GM21515 (cell line): Measurements from ENCODE around the gene PNPLA8.
"Not testable (repeated sequence)": the region's sequence is repeated elsewhere in the genome, so short reads cannot be mapped to it uniquely, and the experiment has no call there.

Experiments
- ATAC-seq: cut with Tn5 transposase; IDR thresholded peaks from one replicate; pipeline ENCODE4 v1.9.1; 2021; ENCODE audit not compliant: unreplicated experiment

The PNPLA8 gene, protein sequence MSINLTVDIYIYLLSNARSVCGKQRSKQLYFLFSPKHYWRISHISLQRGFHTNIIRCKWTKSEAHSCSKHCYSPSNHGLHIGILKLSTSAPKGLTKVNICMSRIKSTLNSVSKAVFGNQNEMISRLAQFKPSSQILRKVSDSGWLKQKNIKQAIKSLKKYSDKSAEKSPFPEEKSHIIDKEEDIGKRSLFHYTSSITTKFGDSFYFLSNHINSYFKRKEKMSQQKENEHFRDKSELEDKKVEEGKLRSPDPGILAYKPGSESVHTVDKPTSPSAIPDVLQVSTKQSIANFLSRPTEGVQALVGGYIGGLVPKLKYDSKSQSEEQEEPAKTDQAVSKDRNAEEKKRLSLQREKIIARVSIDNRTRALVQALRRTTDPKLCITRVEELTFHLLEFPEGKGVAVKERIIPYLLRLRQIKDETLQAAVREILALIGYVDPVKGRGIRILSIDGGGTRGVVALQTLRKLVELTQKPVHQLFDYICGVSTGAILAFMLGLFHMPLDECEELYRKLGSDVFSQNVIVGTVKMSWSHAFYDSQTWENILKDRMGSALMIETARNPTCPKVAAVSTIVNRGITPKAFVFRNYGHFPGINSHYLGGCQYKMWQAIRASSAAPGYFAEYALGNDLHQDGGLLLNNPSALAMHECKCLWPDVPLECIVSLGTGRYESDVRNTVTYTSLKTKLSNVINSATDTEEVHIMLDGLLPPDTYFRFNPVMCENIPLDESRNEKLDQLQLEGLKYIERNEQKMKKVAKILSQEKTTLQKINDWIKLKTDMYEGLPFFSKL

GRCh38 chr7:108525985-108526767 is at the start of gene PNPLA8:
TSS of gene PNPLA8 (minus strand) at chr7:108526135. CDS start at chr7:108515491, 10,644 bp downstream.
- ATAC-seq, result peak; percentile 95

DNA sequence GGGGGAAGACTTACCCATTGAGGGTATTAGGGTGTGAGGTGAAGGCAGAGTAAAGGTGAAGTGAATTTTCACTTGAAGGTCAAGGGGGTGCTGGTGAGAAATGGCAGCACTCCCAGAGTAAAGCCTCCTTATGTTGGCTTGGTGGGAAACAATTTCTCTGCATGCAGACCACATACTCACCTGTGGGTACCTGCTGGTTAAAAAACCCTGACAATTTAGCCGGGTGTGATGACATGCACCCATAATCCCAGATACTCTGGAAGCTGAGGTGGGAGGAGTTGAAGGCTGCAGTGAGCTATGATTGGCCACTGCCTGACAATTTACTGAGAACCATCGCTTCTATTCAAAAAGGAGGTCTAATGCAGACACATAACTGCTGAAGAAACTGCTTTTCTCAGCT is 49.2 kb upstream of the PNPLA8 start:
- ATAC-seq, result no peak

DNA sequence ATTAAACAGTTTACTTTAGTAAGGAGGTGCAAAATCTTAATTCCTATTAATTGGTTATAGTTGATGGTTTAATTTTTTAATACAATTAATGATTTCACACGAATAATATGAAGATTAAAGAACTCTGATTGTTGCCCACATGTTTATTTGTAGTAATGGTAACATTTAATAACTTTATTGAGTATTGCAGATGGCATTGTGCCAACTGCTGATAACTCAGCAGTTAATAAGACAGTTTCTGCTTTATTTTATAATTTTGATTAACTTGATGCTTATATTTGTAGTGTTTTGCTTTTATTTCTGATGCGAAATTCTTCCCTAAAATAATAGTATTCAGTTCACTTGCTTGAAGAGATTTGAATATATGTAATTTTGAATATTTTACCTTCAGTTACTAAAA is 46.5 kb upstream of the PNPLA8 start:
- ATAC-seq, result no peak

DNA sequence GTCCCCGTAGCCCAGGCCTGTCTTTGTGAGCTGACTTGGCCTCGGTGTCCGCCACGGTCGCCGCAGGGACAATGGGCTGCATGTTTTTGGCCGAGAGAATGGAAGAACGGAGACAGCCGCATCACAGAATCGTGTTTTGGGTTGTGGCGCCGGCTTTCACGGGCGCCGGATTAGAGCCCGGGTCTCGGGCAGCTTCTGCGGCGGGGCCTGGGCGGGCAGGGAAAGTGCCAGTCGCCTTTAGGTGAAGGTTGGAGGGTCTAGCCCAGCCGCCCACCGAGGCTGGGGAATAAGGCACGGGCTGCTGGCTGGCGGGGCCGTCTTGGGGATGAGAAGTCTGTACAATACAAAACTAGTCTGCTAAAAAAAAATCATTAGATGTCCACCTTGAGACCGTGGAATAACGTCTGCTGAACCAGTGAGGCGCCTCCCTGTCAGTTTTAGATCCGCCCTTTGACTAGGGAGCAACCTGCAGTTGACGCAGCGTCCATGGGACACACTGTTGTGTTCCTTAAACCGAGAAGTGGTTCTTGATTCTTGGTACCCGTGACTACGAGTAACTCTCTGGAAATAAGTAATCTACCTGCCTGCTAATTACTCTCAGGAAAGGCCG is 44.3 kb upstream of the PNPLA8 start:
- peak; percentile 32 for ATAC-seq

DNA sequence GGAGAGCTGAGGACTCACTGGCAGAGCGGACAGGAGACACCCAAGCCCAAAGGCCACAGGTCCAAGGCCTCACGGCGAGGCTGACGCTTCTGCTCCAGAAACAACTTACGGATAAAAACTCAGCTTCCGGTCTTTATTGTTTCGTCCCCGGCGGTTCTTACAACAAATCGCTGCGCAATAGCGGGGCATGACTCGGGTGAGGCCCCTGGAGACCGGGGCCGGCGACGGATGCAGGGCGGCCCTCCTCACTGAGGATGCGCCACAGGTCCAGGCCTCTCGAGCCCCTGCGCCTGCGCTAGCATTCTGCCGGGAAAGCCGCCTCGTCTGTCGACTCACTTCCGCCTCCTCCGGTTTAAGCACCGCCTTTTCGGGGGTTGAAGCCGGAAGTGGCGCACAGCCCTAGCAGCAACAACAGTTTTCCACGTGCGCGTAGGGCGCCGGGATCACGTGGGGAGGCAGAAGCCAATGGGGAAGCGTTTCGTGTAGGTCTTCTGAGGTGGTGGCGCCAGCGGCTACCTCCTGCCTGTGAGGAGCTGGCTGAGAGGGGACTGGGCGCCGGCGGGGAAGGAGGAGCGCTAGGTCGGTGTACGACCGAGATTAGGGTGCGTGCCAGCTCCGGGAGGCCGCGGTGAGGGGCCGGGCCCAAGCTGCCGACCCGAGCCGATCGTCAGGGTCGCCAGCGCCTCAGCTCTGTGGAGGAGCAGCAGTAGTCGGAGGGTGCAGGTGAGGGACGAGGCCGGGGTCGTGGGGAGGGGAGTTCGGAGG is 43.6 kb upstream of the PNPLA8 start, which contains the start of the genes DNAJB9 and THAP5:
Gene DNAJB9 (plus strand): TSS at position 494 of the 765 bp plus-strand sequence. CDS start 1,853 bp downstream, outside the sequence.
Gene THAP5 (minus strand): TSS at position 326 of the 765 bp plus-strand sequence. CDS start 137 bp downstream, at position 189.
- peak; percentile 96 for ATAC-seq

GRCh38 chr7:108568801-108569380 is 43.0 kb upstream of the PNPLA8 start:
- ATAC-seq, result no peak

DNA sequence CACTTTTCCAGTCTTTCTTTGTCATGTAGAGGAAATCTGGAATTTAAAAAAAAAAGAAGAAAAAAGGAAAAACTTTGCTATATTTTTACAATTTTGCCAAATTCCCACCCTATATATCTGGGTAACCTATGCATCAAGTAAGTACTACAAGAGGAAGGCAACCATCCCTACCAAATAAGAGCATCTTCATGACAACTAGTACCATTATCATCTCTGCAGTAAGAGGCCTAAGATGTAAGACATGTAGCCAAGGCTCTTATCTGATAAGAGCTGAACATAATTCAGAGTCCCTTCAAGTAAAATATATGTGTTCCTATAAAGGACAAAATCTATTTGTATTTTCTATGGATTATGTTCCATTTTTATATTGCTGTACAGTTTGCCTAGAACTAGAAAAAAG is 40.1 kb upstream of the PNPLA8 start:
- no peak for ATAC-seq

DNA sequence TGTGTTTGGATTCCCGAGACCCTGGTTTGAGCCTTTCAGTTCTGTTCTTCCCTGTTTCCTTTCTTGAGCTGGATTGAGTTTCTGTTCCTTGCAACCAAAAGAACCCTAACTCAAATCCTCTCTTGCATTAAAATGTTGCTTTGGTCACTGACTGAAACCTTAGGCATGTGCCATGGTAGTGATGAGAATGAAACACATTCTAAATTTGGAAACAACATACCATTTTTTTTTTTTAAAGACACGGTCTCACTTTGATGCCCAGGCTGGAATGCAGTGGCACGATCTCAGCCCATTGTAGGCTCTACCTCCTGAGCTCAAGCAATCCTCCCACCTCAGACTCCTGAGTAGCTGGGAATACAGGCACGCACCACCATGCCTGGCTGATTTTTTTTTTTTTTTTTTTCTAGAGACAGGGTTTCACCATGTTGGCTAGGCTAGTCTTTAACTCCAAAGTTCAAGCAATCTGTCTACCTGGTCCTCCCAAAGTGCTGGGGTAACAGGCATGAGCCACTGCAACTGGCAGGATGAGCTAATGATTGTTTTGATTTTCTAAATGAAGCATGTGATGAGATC is 35.2 kb upstream of the PNPLA8 start:
- no peak for ATAC-seq

- ATAC-seq, result no peak
Measured at GRCh38 chr7:108559253-108559652, 33.3 kb upstream of the PNPLA8 start.

GRCh38 chr7:108557617-108558016 is 31.7 kb upstream of the PNPLA8 start:
- ATAC-seq, result no peak

DNA sequence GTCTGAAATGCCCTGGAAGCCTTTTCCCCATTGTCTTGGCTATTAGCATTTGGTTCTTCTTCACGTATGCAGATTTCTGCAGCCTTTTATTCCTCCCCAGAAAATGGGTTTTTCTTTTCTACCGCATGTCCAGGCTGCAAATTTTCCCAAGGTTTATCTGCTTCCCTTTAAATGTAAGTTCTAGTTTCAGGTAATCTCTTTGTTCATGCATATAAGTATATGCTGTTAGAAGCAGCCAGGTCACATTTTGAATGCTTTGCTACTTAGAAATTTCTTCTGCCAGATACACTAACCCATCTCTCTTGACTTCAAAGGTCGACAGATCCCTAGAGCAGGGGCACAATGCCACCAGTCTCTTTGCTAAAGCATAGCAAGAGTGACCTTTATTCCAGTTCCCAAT is 31.3 kb upstream of the PNPLA8 start:
- no peak for ATAC-seq

DNA sequence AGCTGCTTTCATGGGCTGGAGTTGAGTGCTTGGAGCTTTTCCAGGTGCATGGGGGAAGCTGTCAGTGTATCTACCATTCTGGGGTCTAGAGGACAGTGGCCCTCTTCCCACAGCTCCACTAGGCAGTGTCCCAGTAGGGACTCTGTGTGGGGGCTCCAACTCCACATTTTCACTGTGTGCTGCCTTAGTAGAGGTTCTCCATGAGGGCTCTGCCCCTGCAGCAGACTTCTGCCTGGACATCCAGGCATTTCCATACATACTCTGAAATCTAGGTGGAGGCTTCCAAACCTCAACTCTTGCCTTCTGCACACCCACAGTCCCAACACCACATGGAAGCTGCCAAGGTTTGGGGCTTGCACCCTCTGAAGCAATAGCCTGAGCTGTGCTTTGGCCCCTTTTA is 30.7 kb upstream of the PNPLA8 start:
- not testable (repeated sequence) for ATAC-seq

DNA sequence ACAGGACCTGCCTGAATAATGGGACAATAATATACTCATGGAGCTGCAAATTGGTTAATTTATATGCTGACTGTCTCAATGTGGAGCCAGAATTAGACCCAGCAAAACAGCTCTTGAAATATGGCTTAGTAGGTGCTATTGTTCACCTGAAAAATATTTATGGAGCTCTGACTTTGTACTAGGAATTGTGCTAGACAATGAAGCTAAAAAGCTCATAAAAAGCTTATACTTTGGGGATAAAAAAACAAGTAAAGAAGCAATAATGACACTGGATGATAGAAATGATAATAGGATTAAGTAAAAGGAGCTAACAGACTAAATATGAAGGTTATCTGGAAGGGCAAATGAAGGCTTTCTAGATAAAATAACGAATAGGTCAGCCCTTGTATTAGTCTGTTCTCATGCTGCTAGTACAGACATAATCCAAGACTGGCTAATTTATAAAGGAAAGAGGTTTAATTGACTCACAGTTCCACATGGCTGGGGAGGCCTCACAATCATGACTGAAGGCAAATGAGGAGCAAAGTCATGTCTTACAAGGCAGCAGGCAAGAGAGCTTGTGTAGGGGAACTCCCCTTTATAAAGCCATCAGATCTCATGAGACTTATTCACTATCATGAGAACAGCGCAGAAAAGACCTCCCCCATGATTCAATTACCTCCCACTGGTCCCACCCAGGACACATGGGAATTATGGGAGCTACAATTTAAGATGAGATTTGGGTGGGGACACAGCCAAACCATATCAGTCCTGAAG is 22.4 kb upstream of the PNPLA8 start:
- ATAC-seq, result not testable (repeated sequence)

- ATAC-seq, result no peak
Measured at GRCh38 chr7:108541478-108541877, 15.5 kb upstream of the PNPLA8 start.

DNA sequence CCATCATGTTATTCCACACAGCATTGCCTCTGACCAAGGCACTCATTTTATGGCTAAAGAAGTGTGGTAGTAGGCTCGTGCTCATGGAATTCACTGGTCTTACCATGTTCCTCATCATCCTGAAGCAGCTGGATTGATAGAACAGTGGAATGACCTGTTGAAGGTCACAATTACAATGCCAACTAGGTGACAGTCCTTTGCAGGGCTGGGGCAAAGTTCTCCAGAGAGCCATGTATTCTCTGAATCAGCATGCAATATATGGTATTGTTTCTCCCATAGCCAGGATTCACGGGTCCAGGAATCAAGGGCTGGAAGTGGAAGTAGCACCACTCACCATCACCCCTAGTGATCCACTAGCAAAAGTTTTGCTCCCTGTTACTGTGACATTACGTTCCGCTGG is 12.8 kb upstream of the PNPLA8 start:
- ATAC-seq, result not testable (repeated sequence)

- not testable (repeated sequence) for ATAC-seq
Measured at GRCh38 chr7:108538236-108538635, 12.3 kb upstream of the PNPLA8 start.

DNA sequence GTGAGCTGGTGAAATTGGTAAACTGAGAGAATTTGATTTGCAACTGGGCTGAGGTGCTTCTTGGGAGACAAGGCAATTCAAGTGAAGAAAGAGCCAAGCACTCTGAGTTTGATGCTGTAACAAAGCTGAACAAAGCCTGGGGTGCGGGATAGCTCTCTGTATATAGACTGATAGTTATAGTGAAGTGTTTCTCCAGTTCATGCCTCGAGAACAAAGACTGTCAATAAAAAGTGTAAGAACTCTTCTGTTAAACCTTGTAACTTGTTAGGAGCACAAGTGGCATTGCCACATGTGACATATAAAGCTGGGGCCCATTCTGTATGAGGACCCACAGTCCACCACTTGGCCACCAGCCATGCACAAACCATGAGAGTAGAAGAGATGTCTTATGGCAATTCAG is 11.3 kb upstream of the PNPLA8 start:
- no peak for ATAC-seq

- no peak for ATAC-seq
Measured at GRCh38 chr7:108535744-108536143, 9.8 kb upstream of the PNPLA8 start.
